GM12891 (cell line): ENCODE results near the gene NCKAP5.
"Not testable (repeated sequence)": the region's sequence is repeated elsewhere in the genome, so short reads cannot be mapped to it uniquely, and the experiment has no call there.

Source experiments
- DNase-seq: peaks from one replicate; pipeline ENCODE4 v3.0.0; 2011; ENCODE audit warnings: low spot score; ENCODE audit not compliant: insufficient read length
- FAIRE-seq: peaks from 2 replicates; lab custom pipeline; 2011; peaks lifted over from hg19 to GRCh38; lab: Jason Lieb, UNC
- PAX5 ChIP-seq: IDR thresholded peaks from 2 replicates; pipeline ENCODE4 v1.6.1; 2011; ENCODE audit warnings: low read length, moderate library complexity, mild to moderate bottlenecking; ENCODE audit not compliant: insufficient read depth, severe bottlenecking
- POLR2A ChIP-seq: IDR thresholded peaks from 2 replicates; pipeline ENCODE4 v1.6.1; 2011; ENCODE audit warnings: low read depth, low read length, control low read depth
- POLR2AphosphoS5 ChIP-seq: IDR thresholded peaks from 2 replicates; pipeline ENCODE4 v1.6.1; 2011; ENCODE audit warnings: low read depth, low read length, control low read depth
- POU2F2 ChIP-seq: IDR thresholded peaks from 2 replicates; pipeline ENCODE4 v1.6.1; 2011; ENCODE audit warnings: low read depth, mild to moderate bottlenecking, control low read depth, low read length, moderate library complexity
- SPI1 ChIP-seq: IDR thresholded peaks from 2 replicates; pipeline ENCODE4 v1.6.1; 2011; ENCODE audit warnings: low read depth, low read length, control low read depth
- TAF1 ChIP-seq: IDR thresholded peaks from 2 replicates; pipeline ENCODE4 v1.6.1; 2011; ENCODE audit warnings: low read depth, low read length, control low read depth

Gene NCKAP5

GRCh38 chr2:133215477-133215876 is 352.8 kb downstream of the NCKAP5 start:
- FAIRE-seq (no peak), DNase-seq (no peak)
- TF ChIP-seq POU2F2 = no peak

GRCh38 chr2:133213651-133214050 is 354.6 kb downstream of the NCKAP5 start:
- no peak for FAIRE-seq
- TF ChIP-seq POLR2A (no peak), PAX5 (no peak), TAF1 (no peak), POLR2AphosphoS5 (no peak), SPI1 (no peak), POU2F2 (no peak)

DNA sequence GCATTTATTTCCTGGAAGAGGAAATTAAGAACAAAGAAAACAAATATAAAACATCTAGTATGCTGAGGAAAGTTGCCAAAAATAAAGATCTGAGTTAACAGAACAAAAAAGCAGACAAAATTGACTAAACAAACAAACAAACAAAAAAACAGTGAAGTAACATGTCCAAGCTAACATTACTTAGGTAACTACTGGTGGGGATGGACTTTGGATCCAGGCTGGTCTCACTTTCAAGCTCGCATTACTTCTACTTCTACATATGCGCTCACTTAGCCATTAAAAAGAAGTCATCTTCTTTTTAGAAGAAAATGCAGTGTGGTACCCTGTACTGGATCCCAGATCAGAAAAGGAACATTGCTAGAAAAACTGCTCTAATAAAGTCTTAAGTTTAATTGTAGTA is 358.9 kb downstream of the NCKAP5 start:
- no peak for FAIRE-seq
- TF ChIP-seq POLR2AphosphoS5 (no peak), PAX5 (no peak), SPI1 (no peak), POU2F2 (no peak), TAF1 (no peak)
- DNase-seq = no peak

More at GRCh38 chr2:133213651-133214050, 354.6 kb downstream of the NCKAP5 start:
- DNase-seq = no peak

- FAIRE-seq, DNase-seq: not testable (repeated sequence)
Measured at GRCh38 chr2:133206666-133207065, 361.6 kb downstream of the NCKAP5 start.

DNA sequence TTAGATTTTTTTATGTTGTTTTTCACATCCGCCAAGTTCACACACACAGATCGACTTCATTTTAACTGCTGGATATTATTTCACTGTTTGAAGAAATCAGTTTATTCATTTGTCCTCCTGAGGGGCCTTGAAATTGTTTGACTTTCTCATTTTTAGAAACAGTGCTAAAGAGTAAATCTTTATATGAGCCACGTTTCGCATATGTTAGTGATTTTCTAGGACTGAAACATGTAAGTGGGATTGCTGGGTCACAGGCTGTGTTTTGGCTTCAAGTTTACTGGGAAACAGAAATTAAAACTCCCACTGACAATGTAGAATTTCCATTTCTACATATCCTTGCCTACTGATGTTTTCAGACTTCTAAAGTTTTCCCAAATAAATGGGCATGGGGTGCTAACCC is 363.8 kb downstream of the NCKAP5 start:
- DNase-seq = no peak
- TF ChIP-seq POLR2AphosphoS5 (no peak), POLR2A (no peak), SPI1 (no peak), PAX5 (no peak), TAF1 (no peak), POU2F2 (no peak)
- no peak for FAIRE-seq

DNA sequence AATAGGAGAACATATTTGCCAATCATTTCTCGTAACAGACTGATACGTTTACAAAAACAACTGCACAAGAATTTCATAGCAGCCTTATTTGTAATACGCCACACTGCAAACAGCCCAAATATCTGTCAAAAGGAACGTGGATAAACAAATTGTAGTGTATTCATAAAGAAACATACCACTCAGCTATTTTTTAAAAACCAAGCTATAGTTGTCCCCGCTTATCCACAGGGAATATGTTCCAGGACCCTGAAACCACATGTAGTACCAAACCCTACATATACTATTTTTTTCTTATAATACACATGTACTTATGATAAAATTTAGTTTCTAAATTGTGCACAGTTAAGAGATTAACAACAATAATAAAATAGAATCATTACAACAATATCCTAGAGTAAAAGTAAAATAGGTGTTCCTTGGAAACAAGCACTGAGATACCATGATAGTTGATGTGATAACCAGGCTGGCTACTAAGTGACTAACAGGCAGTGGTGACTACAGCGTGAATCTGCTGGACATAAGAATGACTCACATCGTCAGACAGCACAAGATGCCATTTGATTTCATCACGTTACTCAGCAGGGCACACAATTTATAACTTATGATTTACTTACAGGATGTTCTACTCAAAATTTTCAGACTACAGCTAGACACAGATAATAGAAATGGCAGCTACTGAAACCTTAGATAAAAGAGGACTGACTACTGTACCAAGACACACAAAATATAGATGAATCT is 367.4 kb downstream of the NCKAP5 start:
- no peak for DNase-seq
- no peak for TF ChIP-seq POLR2A
- FAIRE-seq = no peak

- FAIRE-seq (no peak), DNase-seq (no peak)
- TF ChIP-seq POU2F2 (no peak), TAF1 (no peak), POLR2AphosphoS5 (no peak)
Measured at GRCh38 chr2:133198678-133199077, 369.6 kb downstream of the NCKAP5 start.

- no peak for DNase-seq
- FAIRE-seq = no peak
- no peak for TF ChIP-seq SPI1
- TF ChIP-seq POLR2A = no peak
- no peak for TF ChIP-seq POU2F2
- TF ChIP-seq TAF1 = no peak
- no peak for TF ChIP-seq PAX5
- TF ChIP-seq POLR2AphosphoS5 = no peak
Measured at GRCh38 chr2:133197156-133197555, 371.1 kb downstream of the NCKAP5 start.

GRCh38 chr2:133194777-133195335 is 373.4 kb downstream of the NCKAP5 start:
- DNase-seq = no peak
- FAIRE-seq = no peak
- TF ChIP-seq TAF1 (no peak), POU2F2 (no peak), PAX5 (no peak), POLR2AphosphoS5 (no peak), POLR2A (no peak), SPI1 (no peak)

GRCh38 chr2:133194362-133194655 is 374.0 kb downstream of the NCKAP5 start:
- FAIRE-seq (no peak), DNase-seq (no peak)
- TF ChIP-seq SPI1 (no peak), POLR2AphosphoS5 (no peak), POU2F2 (no peak), TAF1 (no peak)
